Naive thymus-derived CD4-positive, alpha-beta T cell (primary cell): ENCODE data around the gene STX17. TPM values are rescaled to one million over a fixed set of nuclear protein-coding genes. Genes with fewer than 3 reads are reported as not detected.
A peak's percentile ranks its signal among the peaks of the same experiment; 100 is the strongest.

Source experiments
- ATAC-seq: fragments of 150-1000 bp; cut with Tn5 transposase; 2 replicates; pipeline ENCODE4 v1.10.0; 2021; ENCODE audit warnings: mild to moderate bottlenecking, moderate library complexity
- CTCF ChIA-PET: fragments of 350-600 bp; sonication (Branson Sonifier 250); formaldehyde crosslinking; loops from one replicate; lab custom pipeline; 2021; ENCODE audit warnings: antibody characterized with exemption; lab: Charles Lee
- POLR2A ChIA-PET: fragments of 350-600 bp; sonication (Branson Sonifier 250); formaldehyde crosslinking; loops from one replicate; lab custom pipeline; 2021; ENCODE audit warnings: antibody characterized with exemption, inconsistent platforms; lab: Charles Lee
- DNase-seq, 9 donors: peaks; one replicate each; pipeline versions ENCODE4 v3.0.0 to v3.0.0-alpha.2; 2020 to 2022; ENCODE audit warnings: mixed read lengths in 1 of 9
- H3K27ac ChIP-seq: one replicate; pipeline ENCODE4 v1.7.0; 2013; ENCODE audit warnings: mild to moderate bottlenecking, low read depth, low read length, moderate library complexity
- H3K27me3 ChIP-seq, 2 donors: one replicate each; pipeline ENCODE4 v1.7.0; 2013; ENCODE audit warnings: low read length in 2 of 2, mild to moderate bottlenecking in 2 of 2, moderate library complexity in 2 of 2; ENCODE audit not compliant: control insufficient read depth in 2 of 2, insufficient read depth in 2 of 2
- H3K36me3 ChIP-seq, 3 experiments: 1 replicate in 2 of 3; 2 replicates in 1 of 3; pipeline ENCODE4 v1.7.0; 2013; ENCODE audit warnings: low read length in 3 of 3, mild to moderate bottlenecking in 3 of 3, moderate library complexity in 1 of 3; ENCODE audit not compliant: insufficient read depth in 3 of 3, control insufficient read depth in 2 of 3
- H3K4me1 ChIP-seq, 2 donors: one replicate each; pipeline ENCODE4 v1.7.0; 2013; ENCODE audit warnings: low read length in 2 of 2, mild to moderate bottlenecking in 2 of 2, moderate library complexity in 1 of 2; ENCODE audit not compliant: control insufficient read depth in 2 of 2, insufficient read depth in 2 of 2
- H3K4me3 ChIP-seq: 2 replicates; pipeline ENCODE4 v1.7.0; 2013; ENCODE audit warnings: mild to moderate bottlenecking, low read length
- H3K9me3 ChIP-seq, 3 experiments: 1 replicate in 2 of 3; 2 replicates in 1 of 3; pipeline ENCODE4 v1.7.0; 2013; ENCODE audit warnings: low read length in 3 of 3; ENCODE audit not compliant: control insufficient read depth in 2 of 3
- H3K27ac Mint-ChIP-seq, 9 donors: one replicate each; pipeline ENCODE4 v1.8.0; 2020 to 2022; ENCODE audit warnings: mixed read lengths in 9 of 9, mild to moderate bottlenecking in 8 of 9, moderate library complexity in 5 of 9, inconsistent platforms in 2 of 9
- H3K27me3 Mint-ChIP-seq, 5 donors: one replicate each; pipeline ENCODE4 v1.8.0; 2021 to 2022; ENCODE audit warnings: mixed read lengths in 5 of 5, mild to moderate bottlenecking in 1 of 5
- H3K36me3 Mint-ChIP-seq, 5 donors: one replicate each; pipeline ENCODE4 v1.8.0; 2020 to 2022; ENCODE audit warnings: mixed read lengths in 5 of 5, mild to moderate bottlenecking in 3 of 5, inconsistent platforms in 1 of 5
- H3K4me1 Mint-ChIP-seq, 7 donors: one replicate each; pipeline ENCODE4 v1.8.0; 2020 to 2022; ENCODE audit warnings: mixed read lengths in 7 of 7, mild to moderate bottlenecking in 3 of 7, inconsistent platforms in 1 of 7
- H3K4me3 Mint-ChIP-seq, 10 donors: one replicate each; pipeline ENCODE4 v1.8.0; 2020 to 2022; ENCODE audit warnings: mild to moderate bottlenecking in 10 of 10, mixed read lengths in 10 of 10, moderate library complexity in 6 of 10, inconsistent platforms in 2 of 10
- H3K9me3 Mint-ChIP-seq, 11 donors: one replicate each; pipeline ENCODE4 v1.8.0; 2020 to 2022; ENCODE audit warnings: mixed read lengths in 11 of 11, mild to moderate bottlenecking in 4 of 11, inconsistent platforms in 1 of 11, moderate library complexity in 1 of 11
- intact Hi-C, 2 donors: fragments of 100-400 bp; cut with micrococcal nuclease; formaldehyde crosslinking; loops; one replicate each; pipeline ENCODE4 v1.15.1; 2023
- polyA plus RNA-seq, 2 donors: library from polyadenylated mRNA; unstranded; fragments of 300-500 nt; fragmentation: Illumina TruSeq; gene quantifications; one replicate each; pipeline ENCODE4 v1.2.3, GENCODE V29; 2021
- total RNA-seq, 6 experiments: library from RNA in 5 of 6; stranded (reverse) in 5 of 6; gene quantifications; 1 replicate in 5 of 6; 2 replicates in 1 of 6; pipeline ENCODE4 v1.2.3 and lab custom pipeline; 2021 to 2026

Gene STX17
- total and polyA plus RNA-seq, 7 experiments from 2014 or later = 33.7 to 63.2 (median 39.8) TPM

- Histone ChIP-seq H3K27me3 (no peaks in the 10 kb centered on the region), H3K36me3 (peaks cover 0 to 9% (median 0%) of the 10 kb centered on the region in 3 experiments), H3K4me1 (no peaks in the 10 kb centered on the region), H3K4me3 (no peak overlapping the region), H3K27ac (no peak overlapping the region), H3K9me3 (no peaks in the 10 kb centered on the region)
- Mint-ChIP-seq H3K36me3 (peaks cover 0 to 38% (median 21%) of the 10 kb centered on the region in 5 donors), H3K27ac (no peak overlapping the region), H3K27me3 (no peaks in the 10 kb centered on the region), H3K4me3 (no peak overlapping the region), H3K9me3 (peaks cover 0 to 4% (median 0%) of the 10 kb centered on the region in 11 donors), H3K4me1 (peaks cover 0 to 30% (median 26%) of the 10 kb centered on the region in 7 donors)
- DNase-seq = no peak
- intact Hi-C loops = loop anchor here in 1 of 2 donors (5.0 kb wide), 1 partner anchor 42 kb away; the partner anchor contains the start of gene STX17
- ChIA-PET CTCF (interaction anchor here (0.6 kb wide), 1 partner anchor 71 kb away, joined by 3 read pairs; no protein-coding TSS in a partner anchor), POLR2A (no interaction called here)
- no peak for ATAC-seq
These were observed 42.4 kb downstream of the STX17 start for GRCh38 chr9:99948896-99949295.

GRCh38 chr9:99953861-99954507 lies 47.5 kb downstream of the STX17 start:
- Mint-ChIP-seq H3K4me1 (peaks cover 5 to 32% (median 27%) of the 10 kb centered on the region in 7 donors), H3K27ac (peak overlapping the region in 1 of 9 donors; percentile 20), H3K9me3 (peaks cover 0 to 4% (median 0%) of the 10 kb centered on the region in 11 donors), H3K27me3 (no peaks in the 10 kb centered on the region), H3K36me3 (peaks cover 0 to 45% (median 36%) of the 10 kb centered on the region in 5 donors), H3K4me3 (no peak overlapping the region)
- Histone ChIP-seq H3K27ac (no peak overlapping the region), H3K4me3 (no peak overlapping the region), H3K4me1 (no peaks in the 10 kb centered on the region), H3K9me3 (no peaks in the 10 kb centered on the region), H3K27me3 (no peaks in the 10 kb centered on the region), H3K36me3 (peaks cover 0 to 9% (median 0%) of the 10 kb centered on the region in 3 experiments)
- intact Hi-C loops = loop anchor here (5.0 to 10.0 kb wide), 2 partner anchors 59 to 137 kb away; no protein-coding TSS in a partner anchor
- ATAC-seq (no peak), DNase-seq (no peak)
- POLR2A ChIA-PET = no interaction called here
- CTCF ChIA-PET = no interaction called here

GRCh38 chr9:99954819-99955218 lies 48.4 kb downstream of the STX17 start:
- no peak overlapping the region for H3K4me3 ChIP-seq
- peak overlapping the region in 1 of 10 donors; percentile 6 for H3K4me3 Mint-ChIP-seq
- peaks cover 0 to 9% (median 0%) of the 10 kb centered on the region in 3 experiments for H3K36me3 ChIP-seq
- no peaks in the 10 kb centered on the region for H3K27me3 Mint-ChIP-seq
- intact Hi-C loops = loop anchor here (5.0 to 10.0 kb wide), 2 partner anchors 60 to 138 kb away; no protein-coding TSS in a partner anchor
- no peak overlapping the region for H3K27ac ChIP-seq
- no peaks in the 10 kb centered on the region for H3K9me3 ChIP-seq
- H3K27ac Mint-ChIP-seq = peak overlapping the region in 4 of 9 donors; percentile 11 to 64 (median 46)
- no peaks in the 10 kb centered on the region for H3K4me1 ChIP-seq
- H3K36me3 Mint-ChIP-seq = peaks cover 0 to 47% (median 38%) of the 10 kb centered on the region in 5 donors
- peaks cover 0 to 4% (median 0%) of the 10 kb centered on the region in 11 donors for H3K9me3 Mint-ChIP-seq
- POLR2A ChIA-PET = no interaction called here
- H3K4me1 Mint-ChIP-seq = peaks cover 5 to 32% (median 27%) of the 10 kb centered on the region in 7 donors
- ATAC-seq (no peak), DNase-seq (no peak)
- no peaks in the 10 kb centered on the region for H3K27me3 ChIP-seq
- CTCF ChIA-PET = no interaction called here

GRCh38 chr9:99955606-99956005 lies 49.2 kb downstream of the STX17 start:
- CTCF ChIA-PET = interaction anchor here (0.7 kb wide), 1 partner anchor 23 kb away, joined by 3 read pairs; no protein-coding TSS in a partner anchor
- Mint-ChIP-seq H3K4me3 (peak overlapping the region in 4 of 10 donors; percentile 4 to 20 (median 12)), H3K27ac (peak overlapping the region in 5 of 9 donors; percentile 6 to 70 (median 49)), H3K27me3 (no peaks in the 10 kb centered on the region), H3K36me3 (peaks cover 0 to 47% (median 34%) of the 10 kb centered on the region in 5 donors), H3K4me1 (peaks cover 5 to 32% (median 27%) of the 10 kb centered on the region in 7 donors), H3K9me3 (peaks cover 0 to 4% (median 0%) of the 10 kb centered on the region in 11 donors)
- no peaks in the 10 kb centered on the region for H3K4me1 ChIP-seq
- no peak overlapping the region for H3K27ac ChIP-seq
- DNase-seq (no peak), ATAC-seq (no peak)
- POLR2A ChIA-PET = no interaction called here
- no peaks in the 10 kb centered on the region for H3K27me3 ChIP-seq
- peaks cover 0 to 11% (median 0%) of the 10 kb centered on the region in 3 experiments for H3K36me3 ChIP-seq
- no peaks in the 10 kb centered on the region for H3K9me3 ChIP-seq
- intact Hi-C loops = loop anchor here in 1 of 2 donors (10.0 kb wide), 1 partner anchor 61 kb away; no protein-coding TSS in a partner anchor
- H3K4me3 ChIP-seq = no peak overlapping the region

GRCh38 chr9:99962680-99963261 lies 56.3 kb downstream of the STX17 start:
- H3K4me3 Mint-ChIP-seq = no peak overlapping the region
- H3K4me1 ChIP-seq = no peaks in the 10 kb centered on the region
- CTCF ChIA-PET = no interaction called here
- no peaks in the 10 kb centered on the region for H3K9me3 ChIP-seq
- no peak for ATAC-seq
- intact Hi-C loops = no loop called here
- no peaks in the 10 kb centered on the region for H3K27me3 ChIP-seq
- no peak overlapping the region for H3K4me3 ChIP-seq
- POLR2A ChIA-PET = no interaction called here
- no peaks in the 10 kb centered on the region for H3K9me3 Mint-ChIP-seq
- H3K27me3 Mint-ChIP-seq = no peaks in the 10 kb centered on the region
- H3K4me1 Mint-ChIP-seq = peaks cover 0 to 5% (median 0%) of the 10 kb centered on the region in 7 donors
- peaks cover 0 to 30% (median 3%) of the 10 kb centered on the region in 3 experiments for H3K36me3 ChIP-seq
- H3K36me3 Mint-ChIP-seq = peaks cover 15 to 66% (median 32%) of the 10 kb centered on the region in 5 donors
- H3K27ac ChIP-seq = no peak overlapping the region
- H3K27ac Mint-ChIP-seq = no peak overlapping the region
- DNase-seq = no peak

GRCh38 chr9:99964336-99964735 lies 57.9 kb downstream of the STX17 start:
- Mint-ChIP-seq H3K4me3 (no peak overlapping the region), H3K36me3 (peaks cover 23 to 67% (median 33%) of the 10 kb centered on the region in 5 donors), H3K27ac (no peak overlapping the region), H3K27me3 (no peaks in the 10 kb centered on the region), H3K4me1 (no peaks in the 10 kb centered on the region), H3K9me3 (no peaks in the 10 kb centered on the region)
- Histone ChIP-seq H3K9me3 (no peaks in the 10 kb centered on the region), H3K36me3 (peaks cover 0 to 43% (median 9%) of the 10 kb centered on the region in 3 experiments), H3K27me3 (no peaks in the 10 kb centered on the region), H3K4me1 (no peaks in the 10 kb centered on the region), H3K27ac (no peak overlapping the region), H3K4me3 (no peak overlapping the region)
- ChIA-PET POLR2A (no interaction called here), CTCF (interaction anchor here (0.7 kb wide), 1 partner anchor 15 kb away, joined by 6 read pairs; no protein-coding TSS in a partner anchor)
- DNase-seq (no peak), ATAC-seq (no peak)
- intact Hi-C loops = no loop called here
